Peyer's patch (tissue), 4 donors: ENCODE results near the gene ARF5.

Experiments used
- CTCF ChIP-seq, 6 experiments: fragments of 450-650 bp in 4 of 6; fragments of 200-600 bp in 2 of 6; sonication (generic) in 1 of 6; IDR thresholded peaks; one replicate each; pipeline ENCODE4 v1.5.1; 2017 to 2019; ENCODE audit warnings: antibody characterized with exemption in 6 of 6, mild to moderate bottlenecking in 3 of 6, moderate library complexity in 1 of 6
- POLR2A ChIP-seq, 2 donors: fragments of 450-650 bp; IDR thresholded peaks; one replicate each; pipeline ENCODE4 v1.5.1; 2017; ENCODE audit warnings: antibody characterized with exemption in 2 of 2, mild to moderate bottlenecking in 2 of 2, moderate library complexity in 2 of 2

DNA sequence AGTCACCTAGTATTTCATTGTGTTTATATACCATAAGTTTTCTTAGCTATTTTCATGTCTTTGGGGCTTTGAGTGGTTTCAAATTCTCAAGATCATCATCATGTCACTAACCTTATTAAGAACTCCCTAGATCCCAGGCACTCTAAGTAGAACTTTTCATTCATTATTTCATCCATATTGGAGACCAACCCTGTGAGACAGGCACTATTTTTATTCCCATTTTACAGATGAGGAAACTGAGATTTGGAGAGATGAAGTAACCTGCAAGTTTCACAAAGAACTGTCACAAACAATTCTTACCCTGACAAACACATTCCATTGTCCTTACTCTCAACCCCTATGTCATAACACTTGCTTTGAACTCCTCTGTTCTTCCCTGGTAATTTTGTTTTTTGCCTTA lies 50.0 kb downstream of the ARF5 start:
- no peak for TF ChIP-seq POLR2A (IDR thresholded peaks at IDR 0.05)
- TF ChIP-seq CTCF (IDR thresholded peaks at IDR 0.05): no peak
